Endothelial cell of umbilical vein (primary cell): ENCODE results near the gene IRX5. TPM values are rescaled to one million over a fixed set of nuclear protein-coding genes. Genes with fewer than 3 reads are reported as not detected.

Experiments used
- BruUV-seq: library from RNA; stranded (reverse); fragments of 400-500 nt; replicated peaks from 2 replicates; lab custom pipeline; 2021; lab: Mats Ljungman, UMichigan
- CTCF ChIA-PET: fragments of 300-600, 350-600 bp; sonication (Branson Sonifier 250); formaldehyde crosslinking; loops from one replicate; lab custom pipeline; 2021; ENCODE audit warnings: antibody characterized with exemption, inconsistent platforms; lab: Charles Lee
- POLR2A ChIA-PET: fragments of 300-600, 350-600 bp; sonication (Branson Sonifier 250); formaldehyde crosslinking; loops from one replicate; lab custom pipeline; 2021; ENCODE audit warnings: antibody characterized with exemption, inconsistent platforms; lab: Charles Lee
- DNase-seq: peaks from one replicate; pipeline ENCODE4 v3.0.0-alpha.2; 2011; ENCODE audit warnings: low read depth, low spot score
- FAIRE-seq: peaks from 2 replicates; lab custom pipeline; 2011; peaks lifted over from hg19 to GRCh38; lab: Jason Lieb, UNC
- H2AFZ ChIP-seq: 2 replicates; pipeline ENCODE4 v1.6.0; 2012; ENCODE audit warnings: low read depth, low read length, control low read depth, inconsistent platforms
- H3K27ac ChIP-seq: 2 replicates; pipeline ENCODE4 v1.5.1; 2011; ENCODE audit warnings: low read depth, mild to moderate bottlenecking, control low read depth, low read length, moderate library complexity; ENCODE audit not compliant: insufficient read depth
- H3K27me3 ChIP-seq, 2 experiments: 2 replicates each; pipeline versions ENCODE4 v1.6.0 to v1.6.1; 2011; ENCODE audit warnings: low read length in 2 of 2, mixed read lengths in 1 of 2; ENCODE audit not compliant: control insufficient read depth in 2 of 2, insufficient read depth in 2 of 2
- H3K36me3 ChIP-seq, 2 experiments: 2 replicates in 1 of 2; 3 replicates in 1 of 2; pipeline ENCODE4 v1.5.1; 2011; ENCODE audit warnings: low read length in 2 of 2, mild to moderate bottlenecking in 1 of 2, moderate library complexity in 1 of 2; ENCODE audit not compliant: control insufficient read depth in 2 of 2, insufficient read depth in 2 of 2; ENCODE audit errors: extremely low read depth in 1 of 2
- H3K4me1 ChIP-seq: 3 replicates; pipeline ENCODE4 v1.5.1; 2011; ENCODE audit warnings: mild to moderate bottlenecking, low read length; ENCODE audit not compliant: control insufficient read depth, insufficient read depth; ENCODE audit errors: extremely low read depth
- H3K4me2 ChIP-seq: 2 replicates; pipeline ENCODE4 v1.6.1; 2011; ENCODE audit warnings: low read length, control low read depth, mixed read lengths; ENCODE audit not compliant: insufficient read depth
- H3K4me3 ChIP-seq, 3 experiments: fragments of 200-600 bp in 1 of 3; sonication (generic), shearing (Covaris generic) in 1 of 3; replicated peaks in 1 of 3; 2 replicates each; pipeline ENCODE4 v1.5.1; 2011 to 2016; ENCODE audit warnings: control low read depth in 3 of 3, low read length in 3 of 3, mild to moderate bottlenecking in 2 of 3, inconsistent platforms in 1 of 3, low read depth in 1 of 3, moderate library complexity in 1 of 3; ENCODE audit not compliant: insufficient read depth in 1 of 3
- H3K79me2 ChIP-seq: 2 replicates; pipeline ENCODE4 v1.6.0; 2012; ENCODE audit warnings: low read length, inconsistent platforms; ENCODE audit not compliant: control insufficient read depth, insufficient read depth
- H3K9ac ChIP-seq: replicated peaks from 2 replicates; pipeline ENCODE3; 2011; ENCODE audit warnings: low read length, control low read depth; ENCODE audit not compliant: insufficient read depth; ENCODE audit errors: extremely low read depth
- H3K9me1 ChIP-seq: replicated peaks from 3 replicates; pipeline ENCODE4 v1.6.0; 2011; ENCODE audit warnings: mild to moderate bottlenecking, low read length; ENCODE audit not compliant: control insufficient read depth, insufficient read depth; ENCODE audit errors: extremely low read depth
- H3K9me3 ChIP-seq: replicated peaks from 2 replicates; pipeline ENCODE4 v1.5.1; 2012; ENCODE audit warnings: low read length, inconsistent platforms; ENCODE audit not compliant: control insufficient read depth, insufficient read depth
- H4K20me1 ChIP-seq: replicated peaks from 2 replicates; pipeline ENCODE3; 2011; ENCODE audit warnings: mild to moderate bottlenecking, low read length; ENCODE audit not compliant: control insufficient read depth, insufficient read depth; ENCODE audit errors: extremely low read depth
- GATA2 ChIP-seq: IDR thresholded peaks from 2 replicates; pipeline ENCODE4 v1.7.0; 2011; ENCODE audit warnings: low read depth, mild to moderate bottlenecking, moderate library complexity, mixed read lengths, low read length; ENCODE audit not compliant: insufficient read length, insufficient read depth
- POLR2A ChIP-seq: IDR thresholded peaks from 2 replicates; pipeline ENCODE4 v1.6.1; 2012; ENCODE audit warnings: low read depth, mild to moderate bottlenecking, control low read depth, low read length
- dilution Hi-C: fragments of 300-500 bp; cut with MboI; formaldehyde crosslinking; loops from one replicate; pipeline ENCODE4 v1.15.0; 2019; ENCODE audit warnings: low sequenced_read_pairs; ENCODE audit not compliant: extremely low pct_ligation_motif_present
- intact Hi-C: fragments of 100-400 bp; cut with micrococcal nuclease; formaldehyde crosslinking; loops from one replicate; pipeline ENCODE4 v1.10.0; 2022
- polyA plus RNA-seq, 4 experiments: library from polyadenylated mRNA; depleted of rRNA in 3 of 4; stranded (reverse) in 3 of 4; unstranded in 1 of 4; fragments of >200 nt; gene quantifications; 2 replicates each; pipeline versions ENCODE4 v1.2.1 to v1.2.3, GENCODE V29; 2011 to 2012; ENCODE audit warnings: missing spikeins in 1 of 4
- total RNA-seq: library from RNA; stranded (reverse); gene quantifications from 2 replicates; pipeline ENCODE4 v1.2.3, GENCODE V29; 2021

Gene IRX5
- total and polyA plus RNA-seq, 2 donors (not counting 3 experiments of a cell fraction or from before 2014, with no cell fraction given) = not detected

DNA sequence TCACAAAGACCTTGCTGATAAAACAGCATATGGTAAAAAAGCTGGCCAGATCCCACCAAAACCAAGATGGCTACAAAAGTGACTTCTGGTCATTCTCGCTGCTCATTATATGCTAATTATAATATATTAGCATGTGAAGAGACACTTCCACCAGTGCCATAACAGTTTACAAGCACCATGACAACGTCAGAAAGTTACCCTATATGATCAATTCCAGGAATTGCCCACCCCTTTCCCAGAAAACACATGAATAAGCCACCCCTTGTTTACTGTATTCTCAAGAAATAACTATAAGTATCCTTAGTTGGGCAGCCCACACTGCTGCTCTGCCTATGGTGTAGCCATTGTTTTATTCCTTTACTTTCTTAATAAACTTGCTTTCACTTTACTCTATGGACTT lies 44.6 kb upstream of the IRX5 start:
- CTCF ChIA-PET = no interaction called here
- no TSS peak for BruUV-seq
- intact Hi-C loops = no loop called here
- Histone ChIP-seq H3K27me3 (no peaks in the 10 kb centered on the region), H3K9me1 (no peaks in the 10 kb centered on the region), H2AFZ (no peak overlapping the region), H3K9ac (no peak overlapping the region), H4K20me1 (no peaks in the 10 kb centered on the region), H3K4me1 (no peaks in the 10 kb centered on the region), H3K27ac (no peak overlapping the region), H3K36me3 (no peaks in the 10 kb centered on the region), H3K79me2 (no peaks in the 10 kb centered on the region), H3K4me2 (no peak overlapping the region), H3K9me3 (no peaks in the 10 kb centered on the region), H3K4me3 (no peak overlapping the region)
- DNase-seq (no peak), FAIRE-seq (no peak)
- dilution Hi-C loops = no loop called here
- POLR2A ChIA-PET = no interaction called here
- no peak for TF ChIP-seq POLR2A

DNA sequence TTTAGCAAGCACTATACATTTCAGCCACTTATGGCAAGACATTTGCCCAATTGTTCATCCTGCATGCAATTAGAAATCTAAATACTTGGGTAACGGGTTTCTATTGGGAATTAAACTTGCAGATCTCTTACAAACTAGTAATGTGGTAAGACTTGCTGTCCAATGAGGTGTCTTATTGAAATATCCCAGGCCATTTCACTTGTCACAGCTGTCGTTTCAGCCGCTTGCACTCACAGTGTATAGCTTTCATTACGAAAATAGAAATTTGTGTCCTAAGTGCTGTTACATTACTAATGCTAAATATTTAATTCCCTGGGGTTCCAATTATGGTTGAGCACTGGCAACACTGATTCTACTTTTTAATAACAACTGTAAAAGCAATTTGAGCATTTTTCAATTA lies 40.3 kb upstream of the IRX5 start:
- H3K27me3 ChIP-seq = no peaks in the 10 kb centered on the region
- POLR2A ChIA-PET = no interaction called here
- no peak for FAIRE-seq
- no peak overlapping the region for H2AFZ ChIP-seq
- no peak overlapping the region for H3K27ac ChIP-seq
- H4K20me1 ChIP-seq = no peaks in the 10 kb centered on the region
- dilution Hi-C loops = no loop called here
- no peak overlapping the region for H3K4me3 ChIP-seq
- intact Hi-C loops = no loop called here
- no peaks in the 10 kb centered on the region for H3K4me1 ChIP-seq
- H3K79me2 ChIP-seq = no peaks in the 10 kb centered on the region
- TF ChIP-seq GATA2 = no peak
- no peak overlapping the region for H3K4me2 ChIP-seq
- no peak for DNase-seq
- CTCF ChIA-PET = no interaction called here
- H3K9me3 ChIP-seq = no peaks in the 10 kb centered on the region
- no peak overlapping the region for H3K9ac ChIP-seq
- H3K9me1 ChIP-seq = no peaks in the 10 kb centered on the region
- no TSS peak for BruUV-seq
- H3K36me3 ChIP-seq = no peaks in the 10 kb centered on the region
